Type B pancreatic cell (in vitro differentiated cells): Measurements from ENCODE around the gene AKAP10. TPM values are rescaled to one million over a fixed set of nuclear protein-coding genes. Genes with fewer than 3 reads are reported as not detected.
A peak's percentile ranks its signal among the peaks of the same experiment; 100 is the strongest.

ENCODE experiments used
- DNase-seq: peaks from one replicate; pipeline ENCODE4 v3.0.0; 2021; ENCODE audit warnings: mixed read lengths; ENCODE audit not compliant: unreplicated experiment; ENCODE audit errors: extremely low spot score
- H3K27ac Mint-ChIP-seq: 2 replicates; pipeline ENCODE4 v1.8.0; 2021; ENCODE audit warnings: mild to moderate bottlenecking, mixed read lengths
- H3K27me3 Mint-ChIP-seq: 2 replicates; pipeline ENCODE4 v1.8.0; 2021; ENCODE audit warnings: mixed read lengths
- H3K36me3 Mint-ChIP-seq: 2 replicates; pipeline ENCODE4 v1.8.0; 2021; ENCODE audit warnings: mixed read lengths
- H3K4me1 Mint-ChIP-seq: one replicate; pipeline ENCODE4 v1.8.0; 2021; ENCODE audit warnings: mixed read lengths; ENCODE audit not compliant: unreplicated experiment
- H3K4me3 Mint-ChIP-seq: 2 replicates; pipeline ENCODE4 v1.8.0; 2021; ENCODE audit warnings: mild to moderate bottlenecking, mixed read lengths
- H3K9me3 Mint-ChIP-seq: 2 replicates; pipeline ENCODE4 v1.8.0; 2021; ENCODE audit warnings: mixed read lengths
- CTCF ChIP-seq: fragments of 200-600 bp; sonication (generic); conservative IDR thresholded peaks from 2 replicates; pipeline ENCODE4 v1.5.0; 2021; ENCODE audit warnings: antibody characterized with exemption, mild to moderate bottlenecking
- total RNA-seq: library from RNA; stranded (reverse); gene quantifications from 2 replicates; pipeline ENCODE4 v1.2.1, GENCODE V29; 2021; ENCODE audit warnings: low replicate concordance

The AKAP10 gene
- total RNA-seq, 1 donor from 2014 or later: 30.3 TPM

DNA sequence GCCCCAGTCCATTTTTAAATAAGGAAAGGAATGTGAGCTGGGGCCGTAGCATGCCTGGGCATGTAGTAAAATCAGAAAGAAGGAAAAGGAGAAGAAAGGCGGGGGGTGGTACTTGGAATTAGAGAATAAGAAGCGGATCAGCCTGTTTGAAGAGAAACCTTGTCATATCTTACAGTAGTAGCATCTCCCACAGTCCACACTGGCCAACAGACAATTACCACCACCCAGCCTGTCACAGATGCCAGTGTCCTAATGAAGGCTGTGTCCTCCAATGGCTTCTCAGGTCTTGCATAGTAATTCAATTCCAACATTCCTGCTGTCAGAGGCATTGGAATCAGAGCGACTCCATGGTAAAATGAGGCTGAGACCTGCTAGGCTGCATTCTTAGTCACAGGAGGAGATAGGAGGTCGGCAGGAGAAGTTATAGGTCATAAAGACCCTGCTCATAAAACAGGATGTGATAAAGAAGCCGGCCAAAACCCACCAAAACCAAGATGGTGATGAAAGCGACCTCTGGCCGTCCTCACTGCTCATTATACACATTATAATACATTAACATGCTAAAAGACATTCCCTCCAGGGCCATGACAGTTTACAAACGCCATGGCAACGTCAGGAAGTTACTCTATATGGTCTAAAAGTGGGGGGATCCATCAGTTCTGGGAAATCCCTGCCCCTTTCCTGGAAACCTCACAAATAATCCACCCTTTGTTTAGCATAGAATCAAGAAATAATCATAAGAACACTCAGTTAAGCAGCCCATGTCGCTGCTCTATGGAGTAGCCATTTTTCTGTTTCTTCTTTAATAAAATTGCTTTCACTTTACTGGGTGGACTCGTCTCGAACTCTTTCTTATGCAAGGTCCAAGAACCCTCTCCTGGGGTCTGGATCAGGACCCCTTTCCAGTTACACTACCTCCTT, 9.6 kb upstream of the AKAP10 start:
- Mint-ChIP-seq H3K4me3 (no peak overlapping the region), H3K36me3 (no peaks in the 10 kb centered on the region), H3K27ac (peak overlapping the region; percentile 91), H3K27me3 (peaks cover 5% of the 10 kb centered on the region), H3K4me1 (peaks cover 6% of the 10 kb centered on the region), H3K9me3 (peaks cover 4% of the 10 kb centered on the region)
- TF ChIP-seq CTCF: no peak
- DNase-seq: no peak

GRCh38 chr17:19979917-19980770, 2.5 kb upstream of the AKAP10 start:
- TF ChIP-seq CTCF: no peak
- Mint-ChIP-seq H3K27me3 (no peaks in the 10 kb centered on the region), H3K9me3 (peaks cover 5% of the 10 kb centered on the region), H3K4me3 (peak overlapping the region; percentile 43), H3K4me1 (peaks cover 17% of the 10 kb centered on the region), H3K36me3 (peaks cover 8% of the 10 kb centered on the region), H3K27ac (no peak overlapping the region)
- DNase-seq: no peak

GRCh38 chr17:19978805-19979211, 1.2 kb upstream of the AKAP10 start:
- peaks cover 5% of the 10 kb centered on the region for H3K9me3 Mint-ChIP-seq
- no peaks in the 10 kb centered on the region for H3K27me3 Mint-ChIP-seq
- H3K36me3 Mint-ChIP-seq: peaks cover 9% of the 10 kb centered on the region
- H3K4me3 Mint-ChIP-seq: peak overlapping the region; percentile 97
- peaks cover 17% of the 10 kb centered on the region for H3K4me1 Mint-ChIP-seq
- no peak for DNase-seq
- no peak for TF ChIP-seq CTCF
- peak overlapping the region; percentile 90 for H3K27ac Mint-ChIP-seq

DNA sequence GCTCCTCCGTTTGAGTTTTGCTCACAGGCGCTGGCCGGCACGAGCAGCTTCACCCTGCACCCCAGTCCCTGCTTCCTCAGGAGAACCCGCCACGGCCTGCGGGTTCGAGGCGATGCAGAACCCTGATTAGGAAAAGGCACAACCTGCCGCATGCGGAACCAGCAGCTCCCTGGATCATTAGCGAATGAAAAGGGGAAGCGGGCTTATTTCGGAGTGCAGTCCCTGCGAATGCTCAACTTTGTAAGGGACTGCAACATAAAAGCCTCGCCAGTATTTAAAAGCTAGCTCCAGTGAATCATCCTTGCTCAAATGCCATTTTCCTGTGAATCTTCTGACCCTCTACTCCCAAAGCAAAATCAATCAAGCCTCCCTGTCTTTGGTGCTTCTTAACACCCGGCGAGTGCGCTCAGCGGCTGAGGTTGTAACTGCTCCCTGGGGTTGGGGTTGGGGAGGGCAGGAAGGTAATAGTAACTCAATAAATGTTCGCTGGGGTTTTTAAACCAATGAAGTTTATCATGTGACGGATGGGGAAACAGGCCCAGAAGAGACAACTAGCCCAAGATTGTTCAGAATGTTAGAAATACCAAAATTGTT, 678 bp upstream of the AKAP10 start:
- H3K4me1 Mint-ChIP-seq: peaks cover 17% of the 10 kb centered on the region
- no peak for DNase-seq
- H3K36me3 Mint-ChIP-seq: peaks cover 14% of the 10 kb centered on the region
- H3K4me3 Mint-ChIP-seq: peak overlapping the region; percentile 97
- H3K9me3 Mint-ChIP-seq: peaks cover 5% of the 10 kb centered on the region
- no peak for TF ChIP-seq CTCF
- no peaks in the 10 kb centered on the region for H3K27me3 Mint-ChIP-seq
- H3K27ac Mint-ChIP-seq: peak overlapping the region; percentile 90

DNA sequence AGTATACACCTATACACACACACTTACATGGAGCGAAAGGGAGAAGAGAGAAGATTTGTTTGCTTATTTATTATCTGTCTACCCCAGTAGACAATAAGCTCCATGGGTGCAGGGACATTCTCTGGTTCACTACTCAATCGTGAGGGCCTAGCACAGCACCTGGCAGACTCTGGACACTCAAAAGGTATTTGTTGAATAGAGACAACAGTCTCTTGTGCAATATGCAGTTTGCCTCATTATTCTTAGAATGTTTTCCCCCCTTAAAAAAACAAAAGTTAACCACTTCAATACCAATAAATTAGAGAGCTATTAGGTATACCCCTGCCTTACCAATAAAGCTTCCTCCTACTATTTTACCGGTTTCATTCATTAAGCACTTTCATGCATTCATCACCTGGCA, 2.0 kb downstream of the AKAP10 start:
- Mint-ChIP-seq H3K9me3 (peaks cover 5% of the 10 kb centered on the region), H3K4me1 (peaks cover 17% of the 10 kb centered on the region), H3K27me3 (no peaks in the 10 kb centered on the region), H3K36me3 (peaks cover 21% of the 10 kb centered on the region), H3K4me3 (peak overlapping the region; percentile 69), H3K27ac (peak overlapping the region; percentile 25)
- DNase-seq: no peak
- TF ChIP-seq CTCF: no peak
